Activated B cell treated with CpG ODN at 0.5 μM for 24 hours (primary cell): ENCODE measurements around the gene MAN1B1. TPM values are rescaled to one million over a fixed set of nuclear protein-coding genes. Genes with fewer than 3 reads are reported as not detected.

Experiments
- ATAC-seq: fragments of 200-7000 bp; cut with Tn5 transposase; one replicate; pipeline ENCODE4 v1.10.0; 2021; ENCODE audit warnings: low read depth, mild to moderate bottlenecking, moderate library complexity
- CTCF ChIA-PET: fragments of 350-600 bp; sonication (Branson Sonifier 250); formaldehyde crosslinking; loops from one replicate; lab custom pipeline; 2021; ENCODE audit warnings: antibody characterized with exemption; lab: Charles Lee
- POLR2A ChIA-PET: fragments of 350-600 bp; sonication (Branson Sonifier 250); formaldehyde crosslinking; loops from one replicate; lab custom pipeline; 2021; ENCODE audit warnings: antibody characterized with exemption; lab: Charles Lee
- DNase-seq: peaks from one replicate; pipeline ENCODE4 v3.0.0; 2022
- H3K27ac Mint-ChIP-seq: one replicate; pipeline ENCODE4 v1.8.0; 2020; ENCODE audit warnings: mixed read lengths
- H3K27me3 Mint-ChIP-seq: one replicate; pipeline ENCODE4 v1.8.0; 2021; ENCODE audit warnings: mixed read lengths
- H3K36me3 Mint-ChIP-seq: one replicate; pipeline ENCODE4 v1.8.0; 2021; ENCODE audit warnings: low read depth, mixed read lengths
- H3K4me1 Mint-ChIP-seq: one replicate; pipeline ENCODE4 v1.8.0; 2021; ENCODE audit warnings: mixed read lengths
- H3K4me3 Mint-ChIP-seq: one replicate; pipeline ENCODE4 v1.8.0; 2020; ENCODE audit warnings: mild to moderate bottlenecking, mixed read lengths
- H3K9me3 Mint-ChIP-seq: one replicate; pipeline ENCODE4 v1.8.0; 2020; ENCODE audit warnings: mixed read lengths
- CTCF ChIP-seq: fragments of 200-600 bp; IDR thresholded peaks from one replicate; pipeline ENCODE4 v1.8.0; 2022; ENCODE audit warnings: antibody characterized with exemption, mild to moderate bottlenecking
- intact Hi-C: fragments of 100-400 bp; cut with micrococcal nuclease; formaldehyde crosslinking; loops from one replicate; pipeline ENCODE4 v1.15.1; 2024
- total RNA-seq: library from RNA; stranded (reverse); gene quantifications from 2 replicates; pipeline ENCODE4 v1.2.3, GENCODE V29; 2022

MAN1B1 gene
- total RNA-seq, 1 donor from 2014 or later: 37.7 TPM

- H3K9me3 Mint-ChIP-seq: no peaks in the 10 kb centered on the region
- H3K36me3 Mint-ChIP-seq: no peaks in the 10 kb centered on the region
- no peak for TF ChIP-seq CTCF
- ChIA-PET POLR2A (interaction anchor here (1.7 kb wide), 1 partner anchor 175 kb away, joined by 6 read pairs; the partner anchor contains the start of gene TUBB4B), CTCF (interaction anchor here (1.1 to 3.4 kb wide), 5 partner anchors 11 to 171 kb away, joined by 3 to 21 read pairs (median 4); partner anchors contain the start of genes ABCA2, NPDC1 and UAP1L1)
- H3K4me3 Mint-ChIP-seq: no peak overlapping the region
- DNase-seq (no peak), ATAC-seq (no peak)
- intact Hi-C loops: loop anchor here (5.0 kb wide), 1 partner anchor 38 kb away; the partner anchor contains the start of gene ABCA2
- peaks cover 6% of the 10 kb centered on the region for H3K27me3 Mint-ChIP-seq
- no peak overlapping the region for H3K27ac Mint-ChIP-seq
- peaks cover 10% of the 10 kb centered on the region for H3K4me1 Mint-ChIP-seq
Measured at GRCh38 chr9:137065336-137065967, 21.3 kb upstream of the MAN1B1 start.

GRCh38 chr9:137066096-137066861 is 20.5 kb upstream of the MAN1B1 start:
- no peak for TF ChIP-seq CTCF
- intact Hi-C loops: loop anchor here (5.0 kb wide), 1 partner anchor 39 kb away; the partner anchor contains the start of gene ABCA2
- CTCF ChIA-PET: interaction anchor here (0.7 to 3.4 kb wide), 7 partner anchors 10 to 337 kb away, joined by 3 to 21 read pairs (median 4); partner anchors contain the start of genes ABCA2, NPDC1 and UAP1L1
- Mint-ChIP-seq H3K9me3 (no peaks in the 10 kb centered on the region), H3K27ac (no peak overlapping the region), H3K4me1 (peaks cover 18% of the 10 kb centered on the region), H3K4me3 (no peak overlapping the region), H3K27me3 (peaks cover 6% of the 10 kb centered on the region), H3K36me3 (no peaks in the 10 kb centered on the region)
- POLR2A ChIA-PET: interaction anchor here (1.7 kb wide), 1 partner anchor 174 kb away, joined by 6 read pairs; the partner anchor contains the start of gene TUBB4B
- ATAC-seq: no peak
- no peak for DNase-seq

GRCh38 chr9:137067860-137068538 is 18.8 kb upstream of the MAN1B1 start:
- Mint-ChIP-seq H3K27me3 (peaks cover 6% of the 10 kb centered on the region), H3K4me1 (peaks cover 18% of the 10 kb centered on the region), H3K4me3 (peak overlapping the region; percentile 57), H3K27ac (peak overlapping the region; percentile 46), H3K9me3 (no peaks in the 10 kb centered on the region), H3K36me3 (no peaks in the 10 kb centered on the region)
- POLR2A ChIA-PET: interaction anchor here (0.5 to 5.3 kb wide), 13 partner anchors 16 to 340 kb away, joined by 3 to 40 read pairs (median 3); partner anchors contain the start of genes FUT7 and MAN1B1
- intact Hi-C loops: loop anchor here (1.0 to 5.0 kb wide), 2 partner anchors 22 to 41 kb away; partner anchors contain the start of genes ABCA2 and NPDC1
- CTCF ChIA-PET: interaction anchor here (0.7 to 3.4 kb wide), 13 partner anchors 15 to 290 kb away, joined by 3 to 21 read pairs (median 3); partner anchors contain the start of gene NPDC1
- ATAC-seq (peak; percentile 73), DNase-seq (peak; percentile 78)
- TF ChIP-seq CTCF: peak; percentile 57

GRCh38 chr9:137068539-137069507 is 18.0 kb upstream of the MAN1B1 start:
- ChIA-PET CTCF (interaction anchor here (0.9 to 3.4 kb wide), 12 partner anchors 15 to 290 kb away, joined by 3 to 21 read pairs (median 5); partner anchors contain the start of gene NPDC1), POLR2A (interaction anchor here (0.6 to 5.3 kb wide), 7 partner anchors 15 to 341 kb away, joined by 3 to 40 read pairs (median 4); partner anchors contain the start of genes MAN1B1 and TOR4A)
- H3K9me3 Mint-ChIP-seq: no peaks in the 10 kb centered on the region
- TF ChIP-seq CTCF: no peak
- peak overlapping the region; percentile 35 for H3K27ac Mint-ChIP-seq
- H3K4me1 Mint-ChIP-seq: peaks cover 18% of the 10 kb centered on the region
- intact Hi-C loops: loop anchor here (5.0 kb wide), 1 partner anchor 42 kb away; the partner anchor contains the start of gene ABCA2
- H3K36me3 Mint-ChIP-seq: no peaks in the 10 kb centered on the region
- no peak for DNase-seq
- H3K4me3 Mint-ChIP-seq: no peak overlapping the region
- peaks cover 6% of the 10 kb centered on the region for H3K27me3 Mint-ChIP-seq
- no peak for ATAC-seq
